ENCODE measurements around the gene MMP14.
"Not testable (repeated sequence)": the region's sequence is repeated elsewhere in the genome, so short reads cannot be mapped to it uniquely, and the experiment has no call there.

The MMP14 gene

DNA sequence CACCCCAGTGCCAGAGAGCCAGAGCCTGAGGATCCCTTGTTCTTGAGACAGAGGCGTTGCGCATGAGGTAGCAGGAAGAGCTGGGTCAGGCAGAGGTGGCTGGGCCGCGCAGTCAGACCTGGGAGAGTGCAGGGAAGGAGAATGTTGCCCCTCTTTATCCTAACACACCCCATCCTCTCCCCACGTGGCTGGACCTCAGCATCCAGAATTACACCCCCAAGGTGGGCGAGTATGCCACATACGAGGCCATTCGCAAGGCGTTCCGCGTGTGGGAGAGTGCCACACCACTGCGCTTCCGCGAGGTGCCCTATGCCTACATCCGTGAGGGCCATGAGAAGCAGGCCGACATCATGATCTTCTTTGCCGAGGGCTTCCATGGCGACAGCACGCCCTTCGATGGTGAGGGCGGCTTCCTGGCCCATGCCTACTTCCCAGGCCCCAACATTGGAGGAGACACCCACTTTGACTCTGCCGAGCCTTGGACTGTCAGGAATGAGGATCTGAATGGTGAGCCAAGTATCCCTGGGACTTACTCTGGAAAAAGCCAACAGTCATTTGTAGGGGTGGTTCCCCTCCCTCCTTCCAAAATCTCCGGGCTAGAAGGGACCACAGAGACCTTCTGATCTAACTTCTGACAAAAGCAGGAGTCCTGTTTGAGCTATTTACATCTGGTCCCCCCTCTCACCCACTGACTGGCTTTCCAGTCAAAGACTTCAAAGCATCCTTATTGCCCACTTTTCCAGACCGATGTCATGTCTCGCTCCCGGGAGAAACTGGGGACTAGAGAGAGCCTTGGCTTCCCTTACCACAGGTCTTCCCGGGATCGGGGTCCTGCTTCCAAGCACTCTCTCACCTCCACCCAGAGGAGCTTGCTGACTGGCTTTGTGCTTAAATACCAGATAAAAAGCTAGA is 6.1 kb downstream of the MMP14 start:
- DNase-seq: no peak

DNA sequence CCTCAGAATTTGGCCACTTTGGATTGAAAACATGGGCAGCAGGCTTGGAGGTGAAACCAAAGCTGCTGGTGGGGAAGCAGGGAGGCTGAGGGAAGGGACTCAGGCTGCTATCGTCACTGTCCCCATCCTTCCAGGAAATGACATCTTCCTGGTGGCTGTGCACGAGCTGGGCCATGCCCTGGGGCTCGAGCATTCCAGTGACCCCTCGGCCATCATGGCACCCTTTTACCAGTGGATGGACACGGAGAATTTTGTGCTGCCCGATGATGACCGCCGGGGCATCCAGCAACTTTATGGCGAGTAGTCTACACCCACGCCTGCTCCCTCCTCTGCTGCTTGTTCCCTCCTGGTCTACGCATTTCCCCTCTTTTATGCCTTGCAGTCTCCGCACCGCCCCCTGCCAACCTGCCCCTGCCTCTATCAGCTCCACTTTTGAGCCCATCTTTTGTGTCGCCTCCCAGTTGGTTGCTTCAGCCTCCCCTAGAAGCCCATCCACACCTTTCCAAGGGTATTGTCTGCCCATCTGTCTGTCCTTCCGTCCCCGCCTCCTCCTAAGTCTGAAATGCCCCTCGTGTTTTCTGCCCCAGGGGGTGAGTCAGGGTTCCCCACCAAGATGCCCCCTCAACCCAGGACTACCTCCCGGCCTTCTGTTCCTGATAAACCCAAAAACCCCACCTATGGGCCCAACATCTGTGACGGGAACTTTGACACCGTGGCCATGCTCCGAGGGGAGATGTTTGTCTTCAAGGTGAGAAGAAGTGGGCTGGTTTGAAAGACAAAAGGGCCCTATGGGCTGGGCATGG is 6.9 kb downstream of the MMP14 start:
- no peak for DNase-seq

- DNase-seq: no peak
These were observed 8.1 kb downstream of the MMP14 start for GRCh38 chr14:22844221-22845102.

DNA sequence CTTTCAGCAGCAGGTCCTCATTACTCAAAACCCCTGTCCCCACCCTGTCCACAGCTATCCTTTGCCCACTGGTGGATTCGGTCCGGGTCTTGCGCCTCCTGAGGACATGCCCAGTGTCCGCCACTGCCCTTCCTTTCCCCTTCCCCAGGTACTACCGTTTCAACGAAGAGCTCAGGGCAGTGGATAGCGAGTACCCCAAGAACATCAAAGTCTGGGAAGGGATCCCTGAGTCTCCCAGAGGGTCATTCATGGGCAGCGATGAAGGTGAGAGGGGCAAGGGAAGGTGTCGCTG is 8.7 kb downstream of the MMP14 start:
- DNase-seq: no peak

- no peak for DNase-seq
These were observed 9.6 kb downstream of the MMP14 start for GRCh38 chr14:22845821-22846625.

GRCh38 chr14:22846811-22847307 is 10.5 kb downstream of the MMP14 start:
- no peak for DNase-seq

DNA sequence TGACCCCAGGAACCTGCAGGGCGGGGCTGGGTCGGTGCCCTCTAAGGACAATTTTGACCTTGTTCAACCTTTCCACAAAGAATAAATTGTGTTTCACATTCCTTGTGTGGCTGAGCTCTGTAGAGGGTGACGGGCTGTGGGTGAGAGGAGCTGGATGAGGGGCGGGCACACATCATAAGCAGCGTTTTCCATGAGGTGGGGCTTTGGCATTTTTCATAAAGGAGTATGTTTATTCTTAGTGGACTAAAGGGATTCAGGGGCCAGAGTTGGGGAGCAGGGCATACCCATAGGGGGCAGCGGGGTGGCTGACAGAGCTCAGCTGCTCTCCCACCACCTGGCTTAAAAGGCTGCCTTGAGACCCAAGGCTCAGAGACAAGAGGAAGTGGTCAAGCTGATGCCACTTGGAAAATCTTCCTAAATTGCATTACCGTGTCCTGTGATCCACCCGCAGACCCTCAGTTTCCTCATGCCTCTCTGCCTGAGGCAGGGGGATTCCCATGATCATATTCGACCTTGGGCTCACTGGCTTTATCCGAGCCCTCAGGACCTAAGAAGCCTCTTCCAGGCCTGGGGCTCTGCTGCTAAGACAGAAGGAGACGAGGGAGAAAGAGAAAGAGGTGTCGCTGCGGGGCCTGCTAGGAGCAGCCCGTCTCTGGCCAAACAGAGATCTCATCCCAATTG is 11.4 kb downstream of the MMP14 start:
- no peak for DNase-seq

DNA sequence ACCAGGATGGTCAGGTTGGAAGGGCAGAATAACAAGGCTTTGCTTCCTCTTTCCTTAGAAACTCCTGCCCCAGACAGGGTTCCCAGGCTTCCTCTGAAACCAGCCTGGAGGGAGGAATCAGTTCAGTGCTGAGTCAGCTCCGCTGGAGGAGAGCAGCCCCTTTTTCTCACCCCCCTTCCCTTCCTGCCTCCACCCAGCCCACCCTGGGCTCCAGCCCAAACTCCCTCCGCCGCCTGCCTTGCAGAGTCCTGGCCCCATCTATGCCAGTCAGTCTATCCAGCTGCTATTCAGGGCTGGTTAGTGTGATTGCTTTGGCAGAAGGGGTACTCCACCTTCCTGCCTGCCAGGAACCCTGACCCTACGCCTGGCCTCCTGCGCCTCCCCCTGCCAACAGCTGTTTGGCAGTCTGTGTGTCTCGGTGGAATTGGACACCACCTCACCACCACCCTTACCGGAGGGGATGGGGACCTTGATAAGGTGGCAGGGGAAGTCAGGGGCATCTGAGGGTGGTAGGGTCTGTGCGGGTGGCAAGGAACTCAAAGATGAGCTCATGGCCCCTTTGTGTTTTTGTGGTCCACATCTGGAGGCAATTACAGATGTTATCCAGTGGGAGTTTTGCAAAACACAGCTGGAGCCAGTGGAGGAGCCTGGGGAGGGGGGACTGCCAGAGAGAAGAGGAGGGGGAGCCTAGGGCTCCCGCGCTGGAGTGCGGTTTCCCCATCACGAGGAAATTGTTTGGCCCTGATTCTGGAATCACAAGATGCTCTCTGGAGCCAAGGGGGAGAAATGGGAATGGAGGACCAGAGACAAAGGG is 12.2 kb downstream of the MMP14 start:
- no peak for DNase-seq

DNA sequence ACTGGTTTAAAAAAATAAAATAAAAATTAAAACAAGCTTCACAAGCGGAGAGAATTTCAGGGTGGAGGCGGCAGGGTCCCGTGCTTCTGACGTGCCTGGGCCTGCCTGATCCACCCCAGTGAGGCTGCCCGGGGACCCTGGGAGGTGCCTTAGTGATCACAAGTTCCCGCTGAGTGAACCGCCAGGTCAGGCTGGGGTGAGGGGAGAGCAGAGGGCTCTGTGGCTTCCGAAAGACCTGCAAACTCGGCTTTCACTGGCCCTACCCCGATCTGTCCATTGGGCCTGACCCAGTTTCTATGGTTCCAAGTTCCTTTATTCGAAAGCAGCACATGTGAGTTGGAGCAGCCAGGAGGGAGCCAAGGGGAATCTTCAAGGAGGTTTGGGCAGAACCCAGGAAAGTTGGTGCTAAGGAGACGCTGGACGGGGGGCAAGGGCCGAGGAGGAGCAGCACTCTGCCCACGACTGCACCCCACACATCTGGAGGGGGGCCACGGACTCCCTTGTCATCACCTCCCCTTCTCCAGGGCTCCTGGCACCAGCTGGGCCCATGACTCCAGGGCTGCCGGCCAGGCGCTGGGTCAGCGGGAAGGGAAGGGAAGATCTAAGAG is 12.9 kb downstream of the MMP14 start:
- DNase-seq: no peak

DNA sequence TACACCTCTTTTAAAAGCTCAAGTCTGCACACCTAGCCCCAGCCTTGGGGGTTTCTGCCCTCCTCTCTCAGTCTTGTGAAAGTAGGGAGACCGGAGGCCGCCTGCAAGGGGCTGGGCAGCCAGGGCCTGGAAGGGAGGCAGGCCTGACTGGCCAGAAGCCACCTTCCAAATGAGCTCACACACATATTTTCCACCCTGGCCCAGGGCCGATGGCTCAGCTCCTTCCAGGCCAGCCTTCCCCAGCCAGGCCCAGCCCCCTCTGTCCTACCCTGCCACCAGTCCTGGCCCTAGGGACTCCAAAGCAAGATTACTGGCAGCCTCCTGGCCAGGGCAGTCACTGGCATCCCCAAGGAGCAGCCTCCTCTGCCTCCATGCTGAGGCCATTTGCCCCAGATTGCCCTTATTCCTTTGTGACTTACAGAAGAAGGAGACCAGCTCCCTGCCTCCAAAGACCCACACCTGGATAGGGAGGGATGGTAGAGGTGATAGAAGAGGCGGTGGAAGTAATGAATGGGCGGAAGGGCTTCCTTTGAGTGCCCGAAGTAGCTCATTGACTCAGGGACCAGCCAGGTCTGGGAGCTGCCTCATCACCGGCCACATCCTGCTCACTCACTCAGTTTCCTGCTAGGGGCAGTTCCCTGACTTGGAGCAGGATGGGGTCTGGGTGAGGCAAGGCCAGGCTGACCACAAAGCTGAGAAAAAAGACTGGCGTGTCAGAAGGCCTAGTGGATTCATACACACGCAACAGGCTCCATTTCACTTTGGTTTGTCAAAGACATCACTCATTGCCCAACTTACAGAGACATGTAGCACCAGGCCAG is 14.8 kb downstream of the MMP14 start:
- DNase-seq: peak; percentile 40 to 54

DNA sequence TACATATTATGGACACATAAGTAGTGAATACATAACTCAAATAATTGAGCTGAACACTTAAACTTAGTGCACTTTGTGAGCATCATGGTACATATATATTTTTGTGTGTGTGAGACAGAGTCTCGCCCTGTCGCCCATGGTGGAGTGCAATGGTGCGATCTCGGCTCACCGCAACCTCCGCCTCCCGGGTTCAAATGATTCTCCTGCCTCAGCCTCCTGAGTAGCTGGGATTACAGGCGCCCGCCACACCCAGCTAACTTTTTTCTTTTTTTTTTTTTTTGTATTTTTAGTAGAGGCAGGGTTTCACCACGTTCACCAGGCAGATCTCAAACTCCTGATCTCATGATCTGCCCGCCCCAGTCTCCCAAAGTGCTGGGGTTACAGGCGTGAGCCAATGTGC is 15.8 kb downstream of the MMP14 start:
- not testable (repeated sequence) for DNase-seq

DNA sequence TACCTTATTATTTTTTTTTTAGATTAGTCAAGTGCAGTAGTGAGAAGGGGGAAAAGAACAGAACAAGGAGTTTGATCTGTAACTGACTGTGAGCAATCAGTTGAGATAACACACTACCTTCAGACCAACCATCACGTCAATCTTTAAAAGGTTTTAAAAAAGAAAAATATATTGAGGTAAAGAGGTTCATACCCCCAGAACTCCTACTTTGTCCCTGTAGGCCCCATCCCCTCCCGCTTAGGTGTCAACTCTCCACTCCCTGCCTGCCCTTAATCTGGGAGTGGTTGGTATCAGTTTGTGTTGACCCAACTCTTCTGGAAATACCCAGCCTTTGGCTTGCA is 16.2 kb downstream of the MMP14 start:
- no peak for DNase-seq

GRCh38 chr14:22852940-22853767 is 16.8 kb downstream of the MMP14 start:
- peak; percentile 98 to 99 for DNase-seq

GRCh38 chr14:22854296-22854695 is 17.9 kb downstream of the MMP14 start:
- not testable (repeated sequence) for DNase-seq

GRCh38 chr14:22854963-22855724 is 18.8 kb downstream of the MMP14 start:
- DNase-seq: no peak

DNA sequence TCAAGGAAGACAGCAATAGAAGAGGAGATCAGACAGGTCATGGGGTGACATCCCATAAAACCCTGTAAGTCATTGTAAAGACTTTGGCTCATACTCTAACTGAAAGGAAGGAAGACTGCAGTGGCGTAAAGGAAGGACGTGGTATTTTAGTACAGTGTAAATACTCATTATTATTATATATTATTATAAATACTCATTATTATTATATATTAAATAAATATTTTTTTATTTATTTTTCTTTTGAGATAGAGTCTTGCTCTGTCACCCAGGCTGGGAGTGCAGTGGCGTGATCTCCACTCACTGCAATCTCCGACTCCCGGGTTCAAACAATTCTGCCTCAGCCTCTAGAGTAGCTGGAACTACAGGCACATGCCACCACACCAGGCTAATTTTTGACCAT is 20.0 kb downstream of the MMP14 start:
- no peak for DNase-seq

DNA sequence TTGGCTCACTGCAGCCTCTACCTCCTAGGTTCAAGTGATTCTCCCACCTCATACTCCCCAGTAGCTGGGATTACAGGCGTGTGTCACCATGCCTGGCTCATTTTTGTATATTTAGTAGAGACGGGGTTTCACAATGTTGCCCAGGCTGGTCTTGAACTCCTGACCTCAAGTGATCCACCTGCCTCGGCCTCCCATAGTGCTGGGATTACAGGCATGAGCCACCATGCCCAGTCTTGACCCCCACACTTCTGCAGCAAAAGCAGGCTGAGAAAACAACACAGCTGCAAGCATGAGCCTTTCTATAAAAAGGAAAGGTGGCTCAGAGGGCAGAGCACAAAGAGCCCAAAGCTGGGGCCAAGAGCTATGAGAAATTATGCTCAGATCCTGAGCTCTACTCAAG is 24.0 kb downstream of the MMP14 start:
- DNase-seq: not testable (repeated sequence)

DNA sequence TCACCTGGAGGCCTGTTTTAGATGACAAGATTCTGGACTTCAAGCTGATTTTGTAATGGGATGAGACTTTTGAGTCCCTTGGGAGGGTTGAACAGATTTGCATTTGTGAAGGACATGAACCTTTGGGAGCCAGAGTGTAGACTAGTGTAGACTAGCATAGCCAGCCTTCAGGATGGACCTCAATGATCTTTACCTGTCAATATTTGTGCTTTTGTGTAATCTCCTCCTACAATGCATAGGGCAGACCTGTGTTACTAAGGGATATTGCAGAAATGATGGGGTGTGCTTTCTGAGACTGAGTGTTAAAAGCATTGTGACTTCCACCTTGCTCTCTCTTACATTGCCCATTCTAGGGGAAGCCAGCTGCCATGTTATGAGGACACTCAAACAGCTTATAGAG is 25.3 kb downstream of the MMP14 start:
- no peak for DNase-seq

All from activated CD4-positive, alpha-beta T cell treated with anti-CD3 and anti-CD28 coated beads, Interleukin-2, amount 50 U/mL, for 48 hours (primary cell).